Subcutaneous adipose tissue (tissue), 4 donors: ENCODE data around the gene SMOC1. TPM values are rescaled to one million over a fixed set of nuclear protein-coding genes. Genes with fewer than 3 reads are reported as not detected.

Source experiments
- CTCF ChIP-seq: fragments of 450-650 bp; IDR thresholded peaks from one replicate; pipeline ENCODE4 v1.5.1; 2016; ENCODE audit warnings: low read depth, mild to moderate bottlenecking, control low read depth, antibody characterized with exemption, moderate library complexity
- total RNA-seq, 4 donors: library from RNA; depleted of rRNA; stranded (reverse); fragments of >200 nt; gene quantifications; one replicate each; pipeline ENCODE4 v1.1.0, GENCODE V29; 2016

The SMOC1 gene
- total RNA-seq, 4 donors from 2014 or later = 7.7 to 38.1 (median 29.9) TPM

DNA sequence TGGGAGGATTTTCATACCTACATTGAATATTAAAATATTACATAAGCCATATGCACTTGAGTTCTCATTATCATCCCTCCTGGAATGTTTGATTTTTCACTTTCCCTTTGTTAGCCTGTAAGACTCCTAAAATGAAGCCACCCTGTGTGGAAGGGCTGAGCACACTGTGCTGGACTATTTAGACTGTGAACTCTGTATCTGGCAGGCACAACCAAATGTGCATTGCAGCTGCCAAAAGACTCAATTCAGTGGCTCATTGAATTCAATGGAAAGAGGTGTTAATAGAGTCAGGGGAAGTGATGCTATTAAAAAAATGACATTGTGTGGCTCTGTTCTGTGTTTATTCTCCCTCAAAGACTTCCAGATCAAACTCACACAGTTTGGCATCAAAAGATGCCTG lies 111.1 kb downstream of the SMOC1 start:
- TF ChIP-seq CTCF = no peak

- no peak for TF ChIP-seq CTCF
Observed at GRCh38 chr14:69991422-69991821, 112.2 kb downstream of the SMOC1 start.

DNA sequence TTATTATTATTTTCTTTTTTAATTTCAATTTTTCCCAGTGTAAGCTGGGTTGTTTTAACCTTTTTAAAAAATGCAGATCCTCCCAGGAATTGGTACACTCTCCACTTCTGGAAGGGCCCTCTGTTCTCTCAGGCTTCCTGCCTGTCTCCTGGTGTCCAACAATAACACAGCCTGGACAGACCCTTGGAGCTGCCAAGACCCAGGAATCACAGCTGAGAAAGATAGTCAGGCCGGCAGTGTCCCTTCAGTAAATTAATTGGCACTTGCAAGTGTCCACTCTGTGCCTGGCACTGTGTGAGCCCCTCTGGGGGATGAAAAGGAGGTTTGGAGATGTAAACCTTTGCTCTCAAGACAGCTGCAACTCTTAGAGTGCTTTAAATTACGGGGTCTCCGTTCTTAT lies 113.3 kb downstream of the SMOC1 start:
- TF ChIP-seq CTCF = no peak

DNA sequence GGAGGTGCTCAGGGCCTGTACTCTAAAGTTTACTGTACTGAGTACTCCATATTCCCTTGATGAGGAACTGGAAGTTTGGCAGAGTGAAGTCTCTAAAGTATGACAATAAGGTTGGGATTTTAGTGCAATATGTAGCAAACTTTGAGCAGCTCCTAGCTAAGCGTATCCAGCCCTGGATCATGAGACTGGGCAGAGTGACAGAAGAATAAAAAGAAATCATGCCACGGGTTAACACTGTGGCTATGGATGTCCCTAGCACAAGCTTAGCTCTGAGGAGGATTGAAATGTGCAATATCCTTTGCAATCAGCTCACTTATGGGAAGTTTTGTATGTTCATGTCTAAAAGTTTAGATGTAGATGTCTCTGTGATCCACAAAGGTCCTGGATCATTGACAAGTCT lies 114.1 kb downstream of the SMOC1 start:
- TF ChIP-seq CTCF = no peak

GRCh38 chr14:69994002-69994401 lies 114.8 kb downstream of the SMOC1 start:
- TF ChIP-seq CTCF = no peak

DNA sequence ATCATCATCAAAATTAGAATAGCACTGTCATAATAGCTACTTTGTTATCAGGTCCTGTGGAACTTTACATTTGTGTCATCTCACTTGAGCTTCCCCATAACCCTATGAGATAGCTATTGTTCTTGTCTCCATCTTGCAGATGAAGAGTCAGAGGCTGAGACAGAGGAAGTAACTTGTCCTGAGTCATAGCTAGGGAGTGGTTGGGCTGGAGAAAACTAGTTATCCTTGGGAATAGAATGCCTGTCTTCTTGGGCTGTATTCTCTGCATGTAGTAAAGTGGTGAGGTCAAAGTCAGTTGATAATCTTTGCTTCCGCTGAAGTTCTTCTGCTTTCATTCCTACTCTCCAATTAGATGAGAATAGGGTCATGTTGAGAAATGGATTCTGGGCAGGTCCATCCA lies 117.0 kb downstream of the SMOC1 start:
- TF ChIP-seq CTCF = no peak

DNA sequence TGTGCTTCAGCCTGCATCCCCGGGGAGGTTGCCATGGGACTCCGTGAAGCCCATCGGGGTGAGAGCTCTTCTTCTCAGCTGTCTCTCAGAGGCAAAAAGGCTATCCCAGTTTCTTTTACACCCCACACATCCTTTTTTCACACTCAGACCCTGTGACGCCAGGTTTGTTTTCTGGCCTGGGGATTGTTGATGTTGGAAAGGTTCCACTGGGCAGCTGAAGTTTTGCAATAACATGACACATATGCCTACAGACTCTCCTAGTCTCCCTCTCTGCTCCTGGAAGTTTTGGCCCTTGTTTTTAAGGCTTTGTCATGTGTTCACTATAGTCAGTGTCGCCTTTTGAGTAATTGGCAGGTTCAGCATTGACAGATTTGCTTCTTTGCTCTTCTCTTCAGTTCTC lies 118.6 kb downstream of the SMOC1 start:
- no peak for TF ChIP-seq CTCF

DNA sequence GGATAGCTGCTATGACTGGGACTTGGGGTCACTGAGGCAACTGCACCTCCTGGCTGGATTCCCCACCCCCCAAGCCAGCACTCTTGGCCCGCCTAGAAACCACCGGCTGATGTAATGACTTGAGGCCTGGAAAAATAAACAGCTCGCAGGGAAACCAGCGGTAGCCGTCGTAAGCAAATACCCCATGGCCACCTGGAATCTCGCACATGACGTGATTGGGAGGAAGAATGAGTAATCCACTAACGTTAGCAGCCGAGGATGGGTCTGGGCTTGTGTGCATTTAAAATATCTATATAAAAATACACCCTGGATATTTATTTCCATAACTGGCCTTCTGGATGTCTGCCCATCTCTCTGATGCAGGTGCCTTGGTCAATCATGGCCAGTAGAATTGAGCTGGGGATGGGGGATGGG lies 120.1 kb downstream of the SMOC1 start:
- no peak for TF ChIP-seq CTCF
